ENCODE measurements around the gene GLIS1.
"Not testable (repeated sequence)": the region's sequence is repeated elsewhere in the genome, so short reads cannot be mapped to it uniquely, and the experiment has no call there.

The GLIS1 gene

DNA sequence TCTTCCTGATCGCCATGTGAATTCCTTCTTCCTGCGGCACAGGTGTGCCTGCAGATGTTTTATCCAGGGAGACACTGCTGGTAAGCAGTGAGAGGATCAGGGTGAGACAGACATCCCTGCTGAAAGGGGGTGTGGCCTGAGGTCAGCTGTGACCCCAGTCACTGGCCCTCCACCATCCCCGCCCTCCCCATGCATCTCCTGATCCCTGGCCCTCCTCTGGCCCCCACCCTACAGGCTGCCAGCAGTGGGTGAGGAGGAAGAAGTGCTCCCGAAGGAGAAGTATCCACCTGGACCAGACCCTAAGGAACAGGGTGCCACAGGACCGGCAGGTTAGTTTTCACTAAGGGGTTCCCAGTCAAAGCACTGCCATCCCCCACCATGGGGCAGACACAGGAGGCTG is 85.3 kb downstream of the GLIS1 start:
- no peaks in the 10 kb centered on the region for H3K36me3 ChIP-seq (ENCODE audit: control insufficient read depth, insufficient read depth, low read length)
- no peak overlapping the region for H3K27ac ChIP-seq (ENCODE audit: low read depth, low read length, severe bottlenecking)
- peaks cover 12% of the 10 kb centered on the region for H3K4me1 ChIP-seq (ENCODE audit: control insufficient read depth, insufficient read depth, low read length, poor library complexity, severe bottlenecking)
- no peaks in the 10 kb centered on the region for H3K9me3 ChIP-seq (ENCODE audit: control insufficient read depth, low read length)
- H3K4me3 ChIP-seq (ENCODE audit: extremely low read depth, insufficient read depth, low read length, poor library complexity, severe bottlenecking), result no peak overlapping the region
- WGBS, 2 experiments (ENCODE audit: insufficient coverage in 2 of 2), result 86 to 100% methylated on average over 2 to 4 of the region's 5 CpGs

DNA sequence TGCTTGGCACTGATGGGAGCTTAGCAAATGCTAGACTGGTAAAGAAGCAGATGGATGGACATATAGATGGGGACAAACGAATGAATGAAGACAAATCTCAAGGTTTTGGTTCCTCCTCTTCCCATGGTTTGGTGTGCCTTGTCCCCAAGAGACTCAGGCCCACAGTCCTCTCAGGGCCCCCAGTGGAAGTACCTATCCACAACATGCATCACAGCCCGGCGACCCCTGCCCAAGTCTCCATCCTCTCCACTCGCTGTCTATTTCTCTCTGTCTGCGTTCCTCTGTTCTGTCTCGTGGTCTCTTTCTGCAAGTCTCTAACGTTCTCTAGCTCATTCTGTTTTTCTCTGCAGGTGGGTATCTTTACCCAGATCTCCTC is 85.8 kb downstream of the GLIS1 start:
- no peaks in the 10 kb centered on the region for H3K9me3 ChIP-seq (ENCODE audit: control insufficient read depth, low read length)

GRCh38 chr1:53652441-53653199 is 86.3 kb downstream of the GLIS1 start:
- H3K4me3 ChIP-seq (ENCODE audit: extremely low read depth, insufficient read depth, low read length, poor library complexity, severe bottlenecking), result no peak overlapping the region
- H3K27ac ChIP-seq (ENCODE audit: low read depth, low read length, severe bottlenecking), result no peak overlapping the region
- no peaks in the 10 kb centered on the region for H3K9me3 ChIP-seq (ENCODE audit: control insufficient read depth, low read length)
- H3K4me1 ChIP-seq (ENCODE audit: control insufficient read depth, insufficient read depth, low read length, poor library complexity, severe bottlenecking), result peaks cover 12% of the 10 kb centered on the region
- WGBS, 2 experiments (ENCODE audit: insufficient coverage in 2 of 2), result 82 to 92% methylated on average over 5 to 7 of the region's 7 CpGs
- no peaks in the 10 kb centered on the region for H3K36me3 ChIP-seq (ENCODE audit: control insufficient read depth, insufficient read depth, low read length)

More for the DNA sequence above, 85.8 kb downstream of the GLIS1 start:
- Histone ChIP-seq H3K4me3 (ENCODE audit: extremely low read depth, insufficient read depth, low read length, poor library complexity, severe bottlenecking) (no peak overlapping the region), H3K36me3 (ENCODE audit: control insufficient read depth, insufficient read depth, low read length) (no peaks in the 10 kb centered on the region), H3K4me1 (ENCODE audit: control insufficient read depth, insufficient read depth, low read length, poor library complexity, severe bottlenecking) (peaks cover 12% of the 10 kb centered on the region), H3K27ac (ENCODE audit: low read depth, low read length, severe bottlenecking) (no peak overlapping the region)
- WGBS, 2 experiments (ENCODE audit: insufficient coverage in 2 of 2), result 81 to 94% methylated on average over 5 to 7 of the region's 7 CpGs

DNA sequence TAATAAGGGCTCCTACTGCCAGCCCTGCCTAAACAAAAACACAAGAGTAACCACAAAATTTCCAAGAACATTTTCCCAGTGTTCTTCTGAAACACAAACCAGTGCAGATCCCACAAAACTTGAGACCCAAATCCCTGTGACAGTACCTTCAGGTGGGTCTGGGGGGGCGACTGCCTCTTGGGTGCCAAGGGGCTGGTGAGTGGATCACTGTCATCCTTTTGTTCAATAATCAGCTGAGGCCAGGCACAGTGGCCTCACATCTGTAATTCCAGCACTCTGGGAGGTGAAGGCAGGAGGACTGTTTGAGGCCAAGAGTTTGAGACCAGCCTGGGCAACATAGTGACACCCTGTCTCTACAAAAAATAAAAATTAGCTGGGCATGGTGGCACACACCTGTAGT is 87.6 kb downstream of the GLIS1 start:
- H3K4me3 ChIP-seq (ENCODE audit: extremely low read depth, insufficient read depth, low read length, poor library complexity, severe bottlenecking), result no peak overlapping the region
- H3K27ac ChIP-seq (ENCODE audit: low read depth, low read length, severe bottlenecking), result no peak overlapping the region
- H3K36me3 ChIP-seq (ENCODE audit: control insufficient read depth, insufficient read depth, low read length), result no peaks in the 10 kb centered on the region
- peaks cover 8% of the 10 kb centered on the region for H3K4me1 ChIP-seq (ENCODE audit: control insufficient read depth, insufficient read depth, low read length, poor library complexity, severe bottlenecking)
- H3K9me3 ChIP-seq (ENCODE audit: control insufficient read depth, low read length), result no peaks in the 10 kb centered on the region
- 80 to 83% methylated on average over 1 of the region's 1 CpG for WGBS, 2 experiments (ENCODE audit: insufficient coverage in 2 of 2)

DNA sequence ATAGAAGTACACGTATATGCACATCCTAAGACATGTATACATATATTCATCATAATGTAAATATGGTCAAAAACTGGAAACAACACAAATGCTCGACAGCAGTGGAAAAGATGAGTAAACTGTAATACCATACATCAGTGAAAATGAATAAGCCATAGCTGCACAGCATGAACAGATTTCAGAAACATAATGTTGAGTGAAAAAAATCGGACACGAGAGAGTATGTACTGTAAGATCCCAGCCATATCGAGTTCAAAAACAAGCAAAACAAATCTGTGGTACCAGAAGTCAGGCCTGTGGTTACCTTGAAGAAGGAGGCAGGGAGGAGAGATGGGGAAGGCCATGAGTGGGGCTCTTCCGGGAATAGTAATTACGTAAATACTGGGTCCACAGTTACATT is 90.4 kb downstream of the GLIS1 start:
- H3K27ac ChIP-seq (ENCODE audit: low read depth, low read length, severe bottlenecking), result no peak overlapping the region
- peaks cover 15% of the 10 kb centered on the region for H3K4me1 ChIP-seq (ENCODE audit: control insufficient read depth, insufficient read depth, low read length, poor library complexity, severe bottlenecking)
- no peaks in the 10 kb centered on the region for H3K36me3 ChIP-seq (ENCODE audit: control insufficient read depth, insufficient read depth, low read length)
- no peak overlapping the region for H3K4me3 ChIP-seq (ENCODE audit: extremely low read depth, insufficient read depth, low read length, poor library complexity, severe bottlenecking)
- H3K9me3 ChIP-seq (ENCODE audit: control insufficient read depth, low read length), result no peaks in the 10 kb centered on the region
- 92 to 97% methylated on average over 3 of the region's 7 CpGs for WGBS, 2 experiments (ENCODE audit: insufficient coverage in 2 of 2)

DNA sequence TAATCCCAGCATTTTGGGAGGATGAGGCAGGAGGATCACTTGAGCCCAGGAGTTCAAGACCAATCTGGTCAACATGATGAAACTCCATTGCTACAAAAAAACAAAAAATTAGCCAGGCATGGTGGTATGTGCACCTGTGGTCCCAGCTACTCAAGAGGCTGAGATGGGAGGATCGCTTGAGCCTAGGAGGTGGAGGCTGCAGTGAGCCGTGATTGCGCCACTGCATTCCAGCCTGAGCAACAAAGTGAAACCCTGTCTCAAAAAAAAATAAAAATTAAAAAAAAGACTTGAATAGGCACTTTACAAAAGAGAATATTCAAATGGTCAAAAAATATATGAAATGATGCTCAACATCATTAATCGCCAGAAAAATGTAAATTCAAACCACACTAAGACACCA is 91.0 kb downstream of the GLIS1 start:
- H3K36me3 ChIP-seq (ENCODE audit: control insufficient read depth, insufficient read depth, low read length); H3K9me3 ChIP-seq (ENCODE audit: control insufficient read depth, low read length); H3K27ac ChIP-seq (ENCODE audit: low read depth, low read length, severe bottlenecking); H3K4me3 ChIP-seq (ENCODE audit: extremely low read depth, insufficient read depth, low read length, poor library complexity, severe bottlenecking): not testable (repeated sequence)
- peaks cover 15% of the 10 kb centered on the region for H3K4me1 ChIP-seq (ENCODE audit: control insufficient read depth, insufficient read depth, low read length, poor library complexity, severe bottlenecking)
- no CpG with 5 or more reads among the region's 4 CpGs for WGBS, 2 experiments (ENCODE audit: insufficient coverage in 2 of 2)

GRCh38 chr1:53646732-53647131 is 92.2 kb downstream of the GLIS1 start:
- H3K27ac ChIP-seq (ENCODE audit: low read depth, low read length, severe bottlenecking), result no peak overlapping the region
- no peaks in the 10 kb centered on the region for H3K9me3 ChIP-seq (ENCODE audit: control insufficient read depth, low read length)
- peaks cover 15% of the 10 kb centered on the region for H3K4me1 ChIP-seq (ENCODE audit: control insufficient read depth, insufficient read depth, low read length, poor library complexity, severe bottlenecking)
- no peak overlapping the region for H3K4me3 ChIP-seq (ENCODE audit: extremely low read depth, insufficient read depth, low read length, poor library complexity, severe bottlenecking)
- H3K36me3 ChIP-seq (ENCODE audit: control insufficient read depth, insufficient read depth, low read length), result no peaks in the 10 kb centered on the region

GRCh38 chr1:53645690-53646078 is 93.3 kb downstream of the GLIS1 start:
- Histone ChIP-seq H3K9me3 (ENCODE audit: control insufficient read depth, low read length) (no peaks in the 10 kb centered on the region), H3K4me3 (ENCODE audit: extremely low read depth, insufficient read depth, low read length, poor library complexity, severe bottlenecking) (no peak overlapping the region), H3K27ac (ENCODE audit: low read depth, low read length, severe bottlenecking) (no peak overlapping the region), H3K4me1 (ENCODE audit: control insufficient read depth, insufficient read depth, low read length, poor library complexity, severe bottlenecking) (peaks cover 15% of the 10 kb centered on the region), H3K36me3 (ENCODE audit: control insufficient read depth, insufficient read depth, low read length) (no peaks in the 10 kb centered on the region)
- WGBS, 2 experiments (ENCODE audit: insufficient coverage in 2 of 2), result 75 to 100% methylated on average over 1 of the region's 1 CpG

GRCh38 chr1:53644909-53645689 is 93.9 kb downstream of the GLIS1 start:
- H3K27ac ChIP-seq (ENCODE audit: low read depth, low read length, severe bottlenecking), result no peak overlapping the region
- no peak overlapping the region for H3K4me3 ChIP-seq (ENCODE audit: extremely low read depth, insufficient read depth, low read length, poor library complexity, severe bottlenecking)
- no peaks in the 10 kb centered on the region for H3K9me3 ChIP-seq (ENCODE audit: control insufficient read depth, low read length)
- 94 to 95% methylated on average over 11 to 13 of the region's 14 CpGs for WGBS, 2 experiments (ENCODE audit: insufficient coverage in 2 of 2)
- H3K36me3 ChIP-seq (ENCODE audit: control insufficient read depth, insufficient read depth, low read length), result no peaks in the 10 kb centered on the region
- peaks cover 15% of the 10 kb centered on the region for H3K4me1 ChIP-seq (ENCODE audit: control insufficient read depth, insufficient read depth, low read length, poor library complexity, severe bottlenecking)

- H3K4me1 ChIP-seq (ENCODE audit: control insufficient read depth, insufficient read depth, low read length, poor library complexity, severe bottlenecking), result peaks cover 15% of the 10 kb centered on the region
- no peak overlapping the region for H3K4me3 ChIP-seq (ENCODE audit: extremely low read depth, insufficient read depth, low read length, poor library complexity, severe bottlenecking)
- no peaks in the 10 kb centered on the region for H3K36me3 ChIP-seq (ENCODE audit: control insufficient read depth, insufficient read depth, low read length)
- H3K9me3 ChIP-seq (ENCODE audit: control insufficient read depth, low read length), result no peaks in the 10 kb centered on the region
- WGBS, 2 experiments (ENCODE audit: insufficient coverage in 2 of 2), result 89 to 91% methylated on average over 7 of the region's 7 CpGs
- no peak overlapping the region for H3K27ac ChIP-seq (ENCODE audit: low read depth, low read length, severe bottlenecking)
Observed at GRCh38 chr1:53644496-53644895, 94.5 kb downstream of the GLIS1 start.

- Histone ChIP-seq H3K27ac (ENCODE audit: low read depth, low read length, severe bottlenecking) (no peak overlapping the region), H3K36me3 (ENCODE audit: control insufficient read depth, insufficient read depth, low read length) (no peaks in the 10 kb centered on the region), H3K4me1 (ENCODE audit: control insufficient read depth, insufficient read depth, low read length, poor library complexity, severe bottlenecking) (peaks cover 15% of the 10 kb centered on the region), H3K4me3 (ENCODE audit: extremely low read depth, insufficient read depth, low read length, poor library complexity, severe bottlenecking) (no peak overlapping the region), H3K9me3 (ENCODE audit: control insufficient read depth, low read length) (no peaks in the 10 kb centered on the region)
- WGBS, 2 experiments (ENCODE audit: insufficient coverage in 2 of 2), result 83 to 95% methylated on average over 4 of the region's 4 CpGs
Observed at GRCh38 chr1:53643881-53644390, 95.0 kb downstream of the GLIS1 start.
